Cardiac muscle cell (in vitro differentiated cells and primary cell): ENCODE measurements around the gene CTXND2. TPM values are rescaled to one million over a fixed set of nuclear protein-coding genes. Genes with fewer than 3 reads are reported as not detected.

Experiments used
- DNase-seq, 2 donors: peaks; one replicate each; pipeline versions ENCODE4 v3.0.0 to v3.0.0-alpha.2; 2010 to 2017; ENCODE audit warnings: low read depth in 1 of 2, low spot score in 1 of 2
- H3K27ac ChIP-seq: fragments of 200-600 bp; sonication (generic); 2 replicates; pipeline ENCODE4 v1.5.1; 2016
- H3K27me3 ChIP-seq: fragments of 200-600 bp; sonication (generic); 2 replicates; pipeline ENCODE4 v1.6.0; 2016; ENCODE audit warnings: control low read depth
- H3K36me3 ChIP-seq: fragments of 200-600 bp; sonication (generic); 2 replicates; pipeline ENCODE4 v1.5.1; 2016; ENCODE audit warnings: control low read depth
- H3K4me1 ChIP-seq: fragments of 200-600 bp; sonication (generic); 2 replicates; pipeline ENCODE4 v1.8.1; 2017; ENCODE audit warnings: low read depth, mild to moderate bottlenecking, mixed run types
- H3K4me3 ChIP-seq: fragments of 200-600 bp; sonication (generic); 2 replicates; pipeline ENCODE4 v1.5.1; 2016; ENCODE audit warnings: mild to moderate bottlenecking
- H3K9me3 ChIP-seq: fragments of 200-600 bp; sonication (generic); 2 replicates; pipeline ENCODE4 v1.5.1; 2017; ENCODE audit warnings: low read depth, mild to moderate bottlenecking, control low read depth
- polyA plus RNA-seq: library from polyadenylated mRNA; unstranded; fragments of >200 nt; fragmentation: Nextera tagmentation; extraction: Ambion mirVana; gene quantifications from 2 replicates; pipeline ENCODE4 v1.2.1, GENCODE V29; 2016
- total RNA-seq: library from RNA; depleted of rRNA; stranded (reverse); fragments of >200 nt; gene quantifications from 2 replicates; pipeline ENCODE4 v1.2.3, GENCODE V29; 2016
- TF ChIP-seq, protein P1 (sequence below): IDR thresholded peaks from 2 replicates; pipeline ENCODE4 v1.5.1; 2012; ENCODE audit warnings: low read depth, mild to moderate bottlenecking, low read length

Gene CTXND2
- total and polyA plus RNA-seq, 2 experiments from 2014 or later, result not detected

DNA sequence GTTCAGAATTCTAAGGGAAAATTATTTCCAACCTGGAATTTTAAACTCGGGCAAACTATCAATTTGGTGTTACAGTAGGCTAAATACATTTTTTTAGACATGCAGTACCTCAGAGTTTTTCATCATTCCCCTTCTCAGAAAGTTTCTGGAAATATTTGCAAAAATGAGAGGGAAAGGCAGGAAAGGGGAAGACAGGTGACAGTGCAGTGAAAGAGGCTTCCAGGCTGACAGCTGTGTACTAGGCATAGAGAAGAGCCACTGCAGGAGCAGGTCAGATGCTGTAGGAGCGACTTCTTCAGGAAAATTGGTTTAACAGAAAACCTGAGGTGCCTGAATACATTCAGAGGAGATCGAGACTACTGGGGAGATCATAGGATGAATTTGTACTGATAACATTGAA lies 67.8 kb downstream of the CTXND2 start:
- TF ChIP-seq, protein P1, sequence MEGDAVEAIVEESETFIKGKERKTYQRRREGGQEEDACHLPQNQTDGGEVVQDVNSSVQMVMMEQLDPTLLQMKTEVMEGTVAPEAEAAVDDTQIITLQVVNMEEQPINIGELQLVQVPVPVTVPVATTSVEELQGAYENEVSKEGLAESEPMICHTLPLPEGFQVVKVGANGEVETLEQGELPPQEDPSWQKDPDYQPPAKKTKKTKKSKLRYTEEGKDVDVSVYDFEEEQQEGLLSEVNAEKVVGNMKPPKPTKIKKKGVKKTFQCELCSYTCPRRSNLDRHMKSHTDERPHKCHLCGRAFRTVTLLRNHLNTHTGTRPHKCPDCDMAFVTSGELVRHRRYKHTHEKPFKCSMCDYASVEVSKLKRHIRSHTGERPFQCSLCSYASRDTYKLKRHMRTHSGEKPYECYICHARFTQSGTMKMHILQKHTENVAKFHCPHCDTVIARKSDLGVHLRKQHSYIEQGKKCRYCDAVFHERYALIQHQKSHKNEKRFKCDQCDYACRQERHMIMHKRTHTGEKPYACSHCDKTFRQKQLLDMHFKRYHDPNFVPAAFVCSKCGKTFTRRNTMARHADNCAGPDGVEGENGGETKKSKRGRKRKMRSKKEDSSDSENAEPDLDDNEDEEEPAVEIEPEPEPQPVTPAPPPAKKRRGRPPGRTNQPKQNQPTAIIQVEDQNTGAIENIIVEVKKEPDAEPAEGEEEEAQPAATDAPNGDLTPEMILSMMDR, result no peak
- Histone ChIP-seq H3K9me3 (no peaks in the 10 kb centered on the region), H3K4me1 (no peaks in the 10 kb centered on the region), H3K27me3 (no peaks in the 10 kb centered on the region), H3K4me3 (no peak overlapping the region), H3K36me3 (peaks cover 67% of the 10 kb centered on the region), H3K27ac (peak overlapping the region; percentile 14)
- DNase-seq, result no peak

GRCh38 chr1:150955280-150955679 lies 68.3 kb downstream of the CTXND2 start:
- TF ChIP-seq, protein P1, result no peak
- H3K4me3 ChIP-seq, result no peak overlapping the region
- peaks cover 67% of the 10 kb centered on the region for H3K36me3 ChIP-seq
- no peaks in the 10 kb centered on the region for H3K4me1 ChIP-seq
- H3K27me3 ChIP-seq, result no peaks in the 10 kb centered on the region
- no peak for DNase-seq
- H3K9me3 ChIP-seq, result no peaks in the 10 kb centered on the region
- peak overlapping the region; percentile 14 for H3K27ac ChIP-seq

- Histone ChIP-seq H3K9me3 (no peaks in the 10 kb centered on the region), H3K4me3 (no peak overlapping the region), H3K36me3 (peaks cover 51% of the 10 kb centered on the region), H3K27me3 (no peaks in the 10 kb centered on the region), H3K4me1 (peaks cover 5% of the 10 kb centered on the region), H3K27ac (no peak overlapping the region)
- DNase-seq, result no peak
- TF ChIP-seq, protein P1, result no peak
Measured at GRCh38 chr1:150957666-150958065, 70.7 kb downstream of the CTXND2 start.

GRCh38 chr1:150960646-150961045 lies 73.7 kb downstream of the CTXND2 start:
- no peak for DNase-seq
- H3K36me3 ChIP-seq, result peaks cover 49% of the 10 kb centered on the region
- no peak overlapping the region for H3K4me3 ChIP-seq
- H3K4me1 ChIP-seq, result peaks cover 5% of the 10 kb centered on the region
- H3K27me3 ChIP-seq, result no peaks in the 10 kb centered on the region
- no peak overlapping the region for H3K27ac ChIP-seq
- TF ChIP-seq, protein P1, result no peak
- H3K9me3 ChIP-seq, result no peaks in the 10 kb centered on the region

- H3K9me3 ChIP-seq, result no peaks in the 10 kb centered on the region
- H3K36me3 ChIP-seq, result peaks cover 60% of the 10 kb centered on the region
- DNase-seq, result no peak
- peaks cover 5% of the 10 kb centered on the region for H3K4me1 ChIP-seq
- no peak overlapping the region for H3K4me3 ChIP-seq
- H3K27ac ChIP-seq, result peak overlapping the region; percentile 31
- TF ChIP-seq, protein P1, result no peak
- no peaks in the 10 kb centered on the region for H3K27me3 ChIP-seq
Measured at GRCh38 chr1:150961756-150962155, 74.8 kb downstream of the CTXND2 start.

Other genes with a start within 250 kb of the CTXND2 start
- 6.6 and 11.8 TPM in 2 replicates for gene GOLPH3L, start 190.0 kb upstream of the CTXND2 start, total RNA-seq
- 17.4 and 22.3 TPM in 2 replicates for gene GOLPH3L, start 190.0 kb upstream of the CTXND2 start, polyA plus RNA-seq
- gene HORMAD1, start 166.2 kb upstream of the CTXND2 start, total RNA-seq, result not detected in 2 replicates
- not detected in 2 replicates for gene HORMAD1, start 166.2 kb upstream of the CTXND2 start, polyA plus RNA-seq
- gene CTSS, start 121.4 kb upstream of the CTXND2 start, total RNA-seq, result 0.03 TPM in 1 of 2 replicates, not detected in the other
- not detected in 2 replicates for gene CTSS, start 121.4 kb upstream of the CTXND2 start, polyA plus RNA-seq
- 1.7 and 2.0 TPM in 2 replicates for gene CTSK, start 78.9 kb upstream of the CTXND2 start, total RNA-seq
- gene CTSK, start 78.9 kb upstream of the CTXND2 start, polyA plus RNA-seq, result 2.2 and 3.8 TPM in 2 replicates
- gene ARNT, start 10.5 kb upstream of the CTXND2 start, total RNA-seq, result 46.8 and 87.3 TPM in 2 replicates
- gene ARNT, start 10.5 kb upstream of the CTXND2 start, polyA plus RNA-seq, result 29.4 and 44.0 TPM in 2 replicates
- 37.8 and 69.9 TPM in 2 replicates for gene SETDB1, start 39.2 kb downstream of the CTXND2 start, total RNA-seq
- 20.1 and 23.7 TPM in 2 replicates for gene SETDB1, start 39.2 kb downstream of the CTXND2 start, polyA plus RNA-seq
- gene CERS2, start 87.7 kb downstream of the CTXND2 start, total RNA-seq, result 64.7 and 65.0 TPM in 2 replicates
- 119 and 124 TPM in 2 replicates for gene CERS2, start 87.7 kb downstream of the CTXND2 start, polyA plus RNA-seq
- gene ANXA9, start 95.2 kb downstream of the CTXND2 start, total RNA-seq, result 0.21 and 1.7 TPM in 2 replicates
- 1.4 and 2.0 TPM in 2 replicates for gene ANXA9, start 95.2 kb downstream of the CTXND2 start, polyA plus RNA-seq
- gene MINDY1, start 119.8 kb downstream of the CTXND2 start, total RNA-seq, result 29.3 and 35.6 TPM in 2 replicates
- gene MINDY1, start 119.8 kb downstream of the CTXND2 start, polyA plus RNA-seq, result 11.5 and 18.9 TPM in 2 replicates
- gene PRUNE1, start 121.3 kb downstream of the CTXND2 start, total RNA-seq, result 44.1 and 51.6 TPM in 2 replicates
- 52.2 and 67.3 TPM in 2 replicates for gene PRUNE1, start 121.3 kb downstream of the CTXND2 start, polyA plus RNA-seq
- gene BNIPL, start 149.4 kb downstream of the CTXND2 start, total RNA-seq, result 0.66 and 1.3 TPM in 2 replicates
- gene BNIPL, start 149.4 kb downstream of the CTXND2 start, polyA plus RNA-seq, result 0.65 and 1.3 TPM in 2 replicates
- 11.6 and 13.6 TPM in 2 replicates for gene C1orf56, start 160.6 kb downstream of the CTXND2 start, total RNA-seq
- gene C1orf56, start 160.6 kb downstream of the CTXND2 start, polyA plus RNA-seq, result 15.6 TPM in 2 replicates
- 42.8 and 49.3 TPM in 2 replicates for gene CDC42SE1, start 172.5 kb downstream of the CTXND2 start, total RNA-seq
- 24.0 and 25.4 TPM in 2 replicates for gene CDC42SE1, start 172.5 kb downstream of the CTXND2 start, polyA plus RNA-seq
- 15.1 and 30.1 TPM in 2 replicates for gene MLLT11, start 173.3 kb downstream of the CTXND2 start, total RNA-seq
- 54.5 and 91.6 TPM in 2 replicates for gene MLLT11, start 173.3 kb downstream of the CTXND2 start, polyA plus RNA-seq
- gene GABPB2, start 183.6 kb downstream of the CTXND2 start, total RNA-seq, result 2.9 and 4.6 TPM in 2 replicates
- 1.6 and 1.7 TPM in 2 replicates for gene GABPB2, start 183.6 kb downstream of the CTXND2 start, polyA plus RNA-seq